ENCODE measurements around the gene PLIN1.

DNA sequence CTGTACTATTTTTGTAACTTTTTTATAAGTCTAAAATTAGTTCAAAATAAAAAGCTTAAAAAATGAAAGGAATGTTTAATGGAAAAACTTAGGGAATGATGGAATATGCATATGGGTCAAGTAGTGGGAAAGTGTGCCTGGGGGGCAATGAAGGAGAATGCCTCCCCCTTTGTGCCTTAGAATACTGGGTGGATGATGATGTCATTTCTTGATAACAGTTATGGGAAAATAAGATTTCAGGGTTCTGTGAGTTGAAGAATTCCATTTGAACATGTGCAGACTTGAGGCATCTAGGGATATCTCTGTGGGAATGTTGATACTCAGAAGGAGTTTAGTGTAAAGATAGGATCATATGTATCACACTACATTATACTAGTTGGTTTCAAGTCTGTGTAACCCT lies 25.2 kb upstream of the PLIN1 start:
- TF ChIP-seq CTCF (IDR thresholded peaks at IDR 0.05) (no peak), EP300 (IDR thresholded peaks at IDR 0.05; ENCODE audit: low read depth) (no peak)

All from transverse colon (tissue), 3 donors.